ENCODE measurements around the gene NFIX. TPM values are rescaled to one million over a fixed set of nuclear protein-coding genes. Genes with fewer than 3 reads are reported as not detected.

NFIX gene
- total RNA-seq, 1 donor from 2014 or later: 5.8 TPM

GRCh38 chr19:12959481-12959880 lies 35.8 kb upstream of the NFIX start:
- Histone ChIP-seq H3K36me3 (ENCODE audit: control insufficient read depth, insufficient read depth, low read length) (no peaks in the 10 kb centered on the region), H3K27me3 (ENCODE audit: control insufficient read depth, insufficient read depth, low read length) (no peaks in the 10 kb centered on the region), H3K4me3 (ENCODE audit: low read depth, low read length) (no peak overlapping the region)
- FAIRE-seq (no peak), DNase-seq (ENCODE audit: low read depth) (no peak)
- no peak for TF ChIP-seq CTCF (IDR thresholded peaks at IDR 0.05; ENCODE audit: insufficient read depth, low read length, severe bottlenecking)

GRCh38 chr19:12965017-12965811 lies 30.1 kb upstream of the NFIX start:
- DNase-seq (ENCODE audit: low read depth) (peak; percentile 52), FAIRE-seq (no peak)
- no peaks in the 10 kb centered on the region for H3K36me3 ChIP-seq (ENCODE audit: control insufficient read depth, insufficient read depth, low read length)
- TF ChIP-seq CTCF (IDR thresholded peaks at IDR 0.05; ENCODE audit: insufficient read depth, low read length, severe bottlenecking): peak; percentile 98
- peak overlapping the region; percentile 34 for H3K4me3 ChIP-seq (ENCODE audit: low read depth, low read length)
- no peaks in the 10 kb centered on the region for H3K27me3 ChIP-seq (ENCODE audit: control insufficient read depth, insufficient read depth, low read length)

GRCh38 chr19:12965812-12966135 lies 29.5 kb upstream of the NFIX start:
- Histone ChIP-seq H3K4me3 (ENCODE audit: low read depth, low read length) (no peak overlapping the region), H3K27me3 (ENCODE audit: control insufficient read depth, insufficient read depth, low read length) (no peaks in the 10 kb centered on the region), H3K36me3 (ENCODE audit: control insufficient read depth, insufficient read depth, low read length) (no peaks in the 10 kb centered on the region)
- DNase-seq (ENCODE audit: low read depth) (no peak), FAIRE-seq (no peak)
- no peak for TF ChIP-seq CTCF (IDR thresholded peaks at IDR 0.05; ENCODE audit: insufficient read depth, low read length, severe bottlenecking)

GRCh38 chr19:12967907-12968306 lies 27.4 kb upstream of the NFIX start:
- H3K27me3 ChIP-seq (ENCODE audit: control insufficient read depth, insufficient read depth, low read length): no peaks in the 10 kb centered on the region
- no peak overlapping the region for H3K4me3 ChIP-seq (ENCODE audit: low read depth, low read length)
- DNase-seq (ENCODE audit: low read depth): peak; percentile 67
- no peak for FAIRE-seq
- H3K36me3 ChIP-seq (ENCODE audit: control insufficient read depth, insufficient read depth, low read length): no peaks in the 10 kb centered on the region
- TF ChIP-seq CTCF (IDR thresholded peaks at IDR 0.05; ENCODE audit: insufficient read depth, low read length, severe bottlenecking): no peak

GRCh38 chr19:12969292-12969988 lies 25.8 kb upstream of the NFIX start, which contains the start of gene DAND5:
DAND5 (plus strand) TSS chr19:12969576; CDS start chr19:12969661, 85 bp downstream.
- FAIRE-seq: no peak
- no peak for DNase-seq (ENCODE audit: low read depth)
- no peaks in the 10 kb centered on the region for H3K27me3 ChIP-seq (ENCODE audit: control insufficient read depth, insufficient read depth, low read length)
- H3K4me3 ChIP-seq (ENCODE audit: low read depth, low read length): no peak within 1 kb of the TSS
- no peak for TF ChIP-seq CTCF (IDR thresholded peaks at IDR 0.05; ENCODE audit: insufficient read depth, low read length, severe bottlenecking)
- H3K36me3 ChIP-seq (ENCODE audit: control insufficient read depth, insufficient read depth, low read length): no peaks in the 10 kb centered on the region

Measured in bronchial epithelial cell (primary cell).